GM18873 (cell line): ENCODE data around the gene COL4A3.

ENCODE experiments used
- ATAC-seq: cut with Tn5 transposase; IDR thresholded peaks from one replicate; pipeline ENCODE4 v1.9.1; 2021; ENCODE audit warnings: mild to moderate bottlenecking, moderate library complexity, moderate number of reproducible peaks; ENCODE audit not compliant: unreplicated experiment, low FRiP score

Gene COL4A3

DNA sequence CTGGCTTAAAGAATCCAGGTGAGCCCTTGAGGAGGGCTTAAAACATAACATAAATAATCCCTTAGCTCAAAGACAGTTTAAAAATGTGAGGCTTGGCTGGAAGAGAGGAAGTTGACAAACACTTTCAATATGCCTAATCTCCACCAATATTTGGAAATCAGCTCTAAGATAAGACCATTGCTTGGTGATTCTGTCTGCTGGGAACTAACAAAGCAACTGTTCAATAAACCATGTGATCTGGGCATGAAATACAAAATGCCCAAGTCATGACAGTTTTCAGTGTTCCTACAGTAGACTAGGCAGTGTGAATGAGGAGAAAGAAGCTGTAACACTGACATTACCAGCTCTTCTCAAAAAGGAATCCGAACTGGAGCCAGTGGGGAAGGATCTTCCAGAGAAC is 171.3 kb downstream of the COL4A3 start:
- ATAC-seq, result no peak

DNA sequence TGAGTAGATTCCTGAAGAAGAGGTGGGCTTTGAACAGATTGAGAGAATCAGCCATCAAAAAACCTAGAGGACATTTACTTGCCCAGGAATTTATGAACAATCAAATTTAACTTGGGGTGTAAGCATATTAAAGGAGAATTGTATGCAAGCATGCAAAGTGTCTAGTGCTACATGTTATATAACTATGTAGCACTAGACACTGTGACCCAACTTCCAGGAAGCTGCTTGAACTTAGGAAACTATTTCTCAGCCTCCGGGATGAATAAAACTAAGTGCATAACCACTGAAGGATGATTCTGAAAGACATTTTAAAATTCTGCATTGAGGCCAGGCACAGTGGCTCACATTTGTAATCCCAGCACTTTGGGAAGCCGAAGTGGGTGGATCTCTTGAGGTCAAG is 173.0 kb downstream of the COL4A3 start:
- no peak for ATAC-seq

- no peak for ATAC-seq
Observed at GRCh38 chr2:227339098-227339599, 174.7 kb downstream of the COL4A3 start.

DNA sequence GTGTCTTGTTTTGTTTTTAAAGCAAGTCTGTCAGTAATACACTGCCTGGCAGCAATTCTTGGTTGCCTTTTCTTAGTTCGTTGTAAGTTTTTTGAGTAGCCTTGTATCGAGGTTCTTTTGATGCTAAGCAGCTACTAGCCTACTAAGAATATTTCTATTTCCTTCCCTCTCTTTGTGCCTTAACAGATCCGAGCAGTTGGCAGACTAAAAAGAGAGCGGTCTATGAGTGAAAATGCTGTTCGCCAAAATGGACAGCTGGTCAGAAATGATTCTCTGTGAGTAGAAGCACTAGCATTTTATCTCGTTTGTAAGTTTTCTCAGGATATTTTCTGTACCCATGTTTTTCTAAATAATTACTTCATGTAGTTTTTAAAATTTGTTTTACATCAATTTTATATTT is 175.7 kb downstream of the COL4A3 start:
- no peak for ATAC-seq

DNA sequence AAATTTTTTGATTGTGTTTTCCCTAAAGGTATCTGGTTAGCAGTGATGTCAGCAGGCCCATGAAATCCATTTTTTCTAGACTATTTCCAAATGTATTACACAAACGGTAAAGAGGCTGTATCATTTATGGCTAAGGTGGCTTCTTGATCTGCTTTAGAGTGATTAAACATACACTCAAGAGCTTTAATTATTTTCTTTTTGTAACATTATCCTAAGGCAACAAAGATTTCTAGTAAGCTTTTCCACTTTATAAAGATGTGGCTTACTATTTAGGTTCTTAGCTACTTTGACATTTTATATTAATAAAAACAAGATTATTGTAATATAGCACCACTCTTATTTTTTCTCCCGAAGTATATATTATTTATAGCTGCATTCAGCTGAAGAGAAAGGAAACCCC is 177.1 kb downstream of the COL4A3 start:
- ATAC-seq, result no peak

- ATAC-seq, result no peak
Observed at GRCh38 chr2:227344231-227344630, 179.8 kb downstream of the COL4A3 start.

- ATAC-seq, result no peak
Observed at GRCh38 chr2:227347117-227347516, 182.7 kb downstream of the COL4A3 start.

GRCh38 chr2:227348324-227348723 is 183.9 kb downstream of the COL4A3 start:
- no peak for ATAC-seq

- no peak for ATAC-seq
Observed at GRCh38 chr2:227349989-227350612, 185.7 kb downstream of the COL4A3 start.

- peak; percentile 78 for ATAC-seq
Observed at GRCh38 chr2:227351639-227352038, 187.2 kb downstream of the COL4A3 start.

DNA sequence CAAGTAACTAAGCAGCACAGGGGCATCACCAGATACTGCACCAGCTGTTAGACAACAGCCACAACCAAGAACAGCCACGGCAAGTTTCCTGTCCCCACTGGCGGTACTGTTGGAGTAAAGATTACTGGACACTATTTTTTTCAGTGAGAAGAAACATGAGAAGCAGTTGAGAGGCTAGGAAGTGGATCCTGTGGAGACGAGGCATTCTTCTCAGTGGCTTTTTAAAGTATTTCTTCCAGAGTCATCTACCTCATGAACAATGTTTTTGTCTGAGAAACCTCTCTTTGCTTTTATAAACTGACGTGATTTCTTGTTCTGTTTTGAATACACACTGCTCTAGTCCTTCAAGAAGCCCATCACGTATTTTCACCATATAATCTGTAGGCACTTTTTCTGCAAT is 195.9 kb downstream of the COL4A3 start:
- no peak for ATAC-seq

DNA sequence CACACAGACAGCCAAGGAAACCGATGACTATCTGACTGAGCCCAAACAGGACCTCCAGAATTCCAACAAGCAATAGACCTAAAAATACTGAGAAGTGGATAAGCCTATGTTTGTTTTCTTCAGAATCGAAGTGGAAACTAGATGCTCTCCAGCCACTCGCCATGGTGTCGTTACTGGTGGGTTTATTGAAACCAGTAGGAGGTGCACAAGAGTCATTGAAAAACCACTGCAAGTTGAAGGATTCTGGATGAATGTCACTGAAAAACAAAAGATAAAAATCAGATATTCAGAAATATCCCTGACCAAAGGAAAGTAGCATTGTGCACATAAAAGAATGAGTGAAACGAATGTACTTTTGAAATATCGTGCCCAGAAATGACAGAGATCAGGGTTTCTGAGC is 199.3 kb downstream of the COL4A3 start:
- ATAC-seq, result no peak
